GM12891 (cell line): ENCODE measurements around the gene ARHGAP8.
"Not testable (repeated sequence)": the region's sequence is repeated elsewhere in the genome, so short reads cannot be mapped to it uniquely, and the experiment has no call there.

Experiments used
- DNase-seq: peaks from one replicate; pipeline ENCODE4 v3.0.0; 2011; ENCODE audit warnings: low spot score; ENCODE audit not compliant: insufficient read length
- FAIRE-seq: peaks from 2 replicates; lab custom pipeline; 2011; peaks lifted over from hg19 to GRCh38; lab: Jason Lieb, UNC
- PAX5 ChIP-seq: IDR thresholded peaks from 2 replicates; pipeline ENCODE4 v1.6.1; 2011; ENCODE audit warnings: low read length, moderate library complexity, mild to moderate bottlenecking; ENCODE audit not compliant: insufficient read depth, severe bottlenecking
- POLR2A ChIP-seq: IDR thresholded peaks from 2 replicates; pipeline ENCODE4 v1.6.1; 2011; ENCODE audit warnings: low read depth, low read length, control low read depth
- POLR2AphosphoS5 ChIP-seq: IDR thresholded peaks from 2 replicates; pipeline ENCODE4 v1.6.1; 2011; ENCODE audit warnings: low read depth, low read length, control low read depth
- POU2F2 ChIP-seq: IDR thresholded peaks from 2 replicates; pipeline ENCODE4 v1.6.1; 2011; ENCODE audit warnings: low read depth, mild to moderate bottlenecking, control low read depth, low read length, moderate library complexity
- SPI1 ChIP-seq: IDR thresholded peaks from 2 replicates; pipeline ENCODE4 v1.6.1; 2011; ENCODE audit warnings: low read depth, low read length, control low read depth
- TAF1 ChIP-seq: IDR thresholded peaks from 2 replicates; pipeline ENCODE4 v1.6.1; 2011; ENCODE audit warnings: low read depth, low read length, control low read depth

The ARHGAP8 gene

GRCh38 chr22:44894782-44895181, 142.4 kb downstream of the ARHGAP8 start:
- DNase-seq (no peak), FAIRE-seq (no peak)
- no peak for TF ChIP-seq PAX5
- no peak for TF ChIP-seq TAF1
- TF ChIP-seq SPI1, result no peak
- no peak for TF ChIP-seq POLR2A
- no peak for TF ChIP-seq POLR2AphosphoS5
- TF ChIP-seq POU2F2, result no peak

- no peak for FAIRE-seq
- DNase-seq, result no peak
- TF ChIP-seq POLR2A (no peak), SPI1 (no peak), PAX5 (no peak), TAF1 (no peak), POLR2AphosphoS5 (no peak), POU2F2 (no peak)
Measured at GRCh38 chr22:44895296-44896055, 143.1 kb downstream of the ARHGAP8 start.

GRCh38 chr22:44898236-44898635, 145.9 kb downstream of the ARHGAP8 start:
- no peak for FAIRE-seq
- DNase-seq, result no peak
- TF ChIP-seq PAX5 (no peak), POLR2A (no peak), SPI1 (no peak), TAF1 (no peak), POU2F2 (no peak), POLR2AphosphoS5 (no peak)

- DNase-seq (no peak), FAIRE-seq (no peak)
Measured at GRCh38 chr22:44901301-44901700, 148.9 kb downstream of the ARHGAP8 start.

GRCh38 chr22:44903164-44903563, 150.8 kb downstream of the ARHGAP8 start:
- not testable (repeated sequence) for FAIRE-seq

More at GRCh38 chr22:44901301-44901700, 148.9 kb downstream of the ARHGAP8 start:
- TF ChIP-seq POLR2A (no peak), SPI1 (no peak), POLR2AphosphoS5 (no peak), TAF1 (no peak), POU2F2 (no peak), PAX5 (no peak)

GRCh38 chr22:44904492-44905152, 152.2 kb downstream of the ARHGAP8 start:
- DNase-seq, FAIRE-seq: not testable (repeated sequence)

More at GRCh38 chr22:44903164-44903563, 150.8 kb downstream of the ARHGAP8 start:
- DNase-seq, result not testable (repeated sequence)

GRCh38 chr22:44906248-44906936, 154.0 kb downstream of the ARHGAP8 start:
- TF ChIP-seq SPI1, result no peak
- no peak for TF ChIP-seq POLR2A
- FAIRE-seq (no peak), DNase-seq (no peak)

GRCh38 chr22:44906999-44907644, 154.7 kb downstream of the ARHGAP8 start:
- DNase-seq (no peak), FAIRE-seq (no peak)
- no peak for TF ChIP-seq TAF1
- no peak for TF ChIP-seq PAX5
- no peak for TF ChIP-seq POU2F2
- TF ChIP-seq POLR2AphosphoS5, result no peak
- no peak for TF ChIP-seq POLR2A
- TF ChIP-seq SPI1, result no peak

- DNase-seq (no peak), FAIRE-seq (no peak)
- TF ChIP-seq PAX5, result no peak
- no peak for TF ChIP-seq POU2F2
- TF ChIP-seq POLR2AphosphoS5, result no peak
- TF ChIP-seq TAF1, result no peak
- no peak for TF ChIP-seq POLR2A
- no peak for TF ChIP-seq SPI1
Measured at GRCh38 chr22:44907765-44908737, 155.7 kb downstream of the ARHGAP8 start.
